GM21423 (cell line): Measurements from ENCODE around the gene ETV5.
"Not testable (repeated sequence)": the region's sequence is repeated elsewhere in the genome, so short reads cannot be mapped to it uniquely, and the experiment has no call there.

ENCODE experiments used
- ATAC-seq: cut with Tn5 transposase; IDR thresholded peaks from one replicate; pipeline ENCODE4 v1.9.1; 2021; ENCODE audit warnings: mild to moderate bottlenecking, moderate library complexity; ENCODE audit not compliant: unreplicated experiment

The ETV5 gene

DNA sequence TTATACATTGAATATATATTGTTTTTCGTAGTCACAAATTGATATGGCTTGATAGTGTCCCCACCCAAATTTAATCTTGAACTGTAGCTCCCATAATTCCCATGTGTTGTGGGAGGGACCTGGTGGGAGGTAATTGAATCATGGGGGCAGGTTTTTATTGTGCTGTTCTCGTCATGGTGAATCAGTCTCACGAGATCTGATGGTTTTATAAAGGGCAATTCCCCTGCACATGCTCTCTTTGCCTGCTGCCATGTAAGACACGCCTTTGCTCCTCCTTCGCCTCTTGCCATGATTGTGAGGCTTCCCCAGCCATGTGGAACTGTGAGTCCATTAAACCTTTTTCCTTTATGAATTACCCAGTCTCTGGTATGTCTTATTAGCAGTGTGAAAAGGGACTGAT lies 82.9 kb downstream of the ETV5 start:
- ATAC-seq: not testable (repeated sequence)

DNA sequence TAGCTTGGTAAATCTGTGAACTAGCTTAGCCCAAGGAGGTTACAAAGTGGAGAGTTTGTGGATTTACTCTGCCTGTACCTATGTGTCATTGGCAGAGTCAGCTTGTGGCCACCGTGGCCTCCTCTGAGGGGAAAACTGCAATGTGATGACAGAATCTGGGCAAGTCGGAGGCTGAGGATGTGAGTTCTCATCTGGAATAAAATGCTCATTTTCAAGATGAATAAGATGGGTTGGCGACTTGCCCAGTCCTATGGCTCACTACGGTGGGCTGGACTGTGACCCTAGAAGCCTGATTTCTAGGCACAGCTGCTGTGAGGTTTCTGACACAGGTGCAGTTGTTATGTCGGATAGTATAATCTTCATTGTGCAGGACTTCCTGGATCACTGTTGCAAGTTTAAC lies 83.7 kb downstream of the ETV5 start:
- ATAC-seq: no peak

DNA sequence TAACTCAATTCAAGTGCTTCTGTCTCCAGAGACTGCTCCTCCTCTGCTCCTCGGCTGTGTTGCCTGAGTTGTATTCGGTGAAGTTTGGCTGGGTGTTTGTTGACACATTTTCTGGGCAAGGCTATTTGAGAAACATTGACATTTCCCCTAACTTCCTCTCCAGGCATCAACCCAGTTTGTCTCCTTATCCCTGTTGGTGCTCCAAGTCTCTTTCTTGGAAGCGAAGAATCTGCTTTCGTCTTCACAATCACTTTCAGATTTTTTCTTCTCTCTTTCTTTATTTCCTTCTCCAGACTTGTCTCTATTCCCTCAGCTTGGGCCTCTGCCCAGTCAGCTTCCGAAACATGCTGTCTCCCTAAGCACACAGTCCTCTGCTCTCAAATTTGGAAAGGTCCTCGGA lies 84.7 kb downstream of the ETV5 start:
- no peak for ATAC-seq

DNA sequence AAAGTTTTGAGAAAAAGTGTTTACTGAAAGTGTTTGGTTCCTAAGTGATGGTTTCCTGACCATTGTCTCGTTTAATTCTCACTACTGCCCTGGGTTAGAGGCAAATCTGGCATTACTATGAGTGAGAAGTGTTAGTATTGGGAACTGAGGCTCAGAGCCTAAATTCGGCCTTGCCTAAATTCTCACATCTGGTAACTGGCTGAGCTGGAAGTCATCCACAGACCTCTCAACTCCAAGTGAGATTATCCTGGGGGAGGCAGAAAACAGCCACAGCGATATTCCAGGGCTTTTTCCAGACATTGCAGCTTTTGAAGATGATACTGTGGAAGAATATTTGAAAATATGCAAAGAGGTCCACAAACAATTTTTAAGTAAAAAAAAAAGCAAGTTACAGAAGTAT lies 86.0 kb downstream of the ETV5 start:
- no peak for ATAC-seq

DNA sequence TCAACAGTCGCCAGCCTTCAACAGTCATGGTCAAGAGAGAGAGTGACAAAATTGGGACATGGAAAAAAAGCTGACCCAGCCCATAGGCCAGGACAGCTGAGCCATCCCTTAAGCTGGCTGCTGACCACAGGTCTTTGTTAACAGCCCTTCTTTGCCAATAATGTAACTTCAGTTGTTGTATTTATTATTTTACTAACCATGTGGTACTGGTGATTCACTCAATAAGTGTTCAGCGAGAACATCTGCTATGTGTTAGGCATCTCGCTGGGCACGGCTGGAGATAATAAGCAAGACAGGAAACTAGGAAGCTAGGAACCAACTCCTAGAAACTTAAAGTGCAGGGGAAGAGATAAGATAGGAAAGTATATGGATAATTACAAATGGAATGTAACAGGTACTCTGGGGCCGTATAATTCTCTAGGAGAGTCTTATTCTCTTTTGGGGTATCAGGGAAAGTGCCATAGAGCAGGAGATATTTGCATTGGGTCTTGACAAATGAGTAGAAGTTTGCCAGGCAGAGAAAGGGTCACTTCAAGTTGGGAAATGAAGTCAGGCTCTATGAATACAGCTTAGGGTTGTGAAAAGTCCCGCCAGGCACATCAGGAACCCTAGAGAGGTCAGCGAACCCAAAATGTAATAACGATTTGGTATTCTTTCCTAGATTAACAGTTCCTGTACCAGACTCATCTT lies 87.1 kb downstream of the ETV5 start:
- no peak for ATAC-seq

DNA sequence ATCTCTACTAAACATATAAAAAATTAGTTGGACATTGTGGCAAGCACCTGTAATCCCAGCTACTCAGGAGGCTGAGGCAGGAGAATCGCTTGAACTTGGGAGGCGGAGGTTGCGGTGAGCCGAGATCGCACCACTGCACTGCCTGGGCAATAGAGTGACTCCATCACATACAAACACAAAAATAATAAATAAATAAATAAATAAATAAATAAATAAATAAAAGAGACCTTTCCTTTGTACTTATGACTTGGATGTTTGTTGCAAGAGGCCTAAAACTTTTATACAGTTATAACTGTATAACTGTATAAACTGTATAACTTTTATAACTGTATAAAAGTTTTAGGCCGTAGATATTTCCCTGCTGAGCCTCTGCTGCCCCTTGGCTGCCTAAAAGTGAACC lies 87.6 kb downstream of the ETV5 start:
- not testable (repeated sequence) for ATAC-seq

DNA sequence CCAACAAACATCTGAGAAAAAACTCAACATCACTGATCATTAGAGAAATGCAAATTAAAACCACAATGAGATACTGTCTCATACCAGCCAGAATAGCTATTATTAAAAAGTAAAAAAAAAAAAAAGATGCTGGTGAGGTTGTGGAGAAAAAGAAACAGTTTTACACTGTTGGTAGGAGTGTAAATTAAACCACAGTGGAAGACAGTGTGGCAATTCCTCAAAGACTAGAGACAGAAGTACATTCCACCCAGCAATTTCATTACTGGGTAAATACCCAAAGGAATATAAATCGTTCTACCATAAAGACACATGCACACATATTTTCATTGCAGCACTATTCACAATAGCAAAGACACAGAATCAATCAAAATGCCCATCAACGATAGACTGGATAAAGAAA lies 89.6 kb downstream of the ETV5 start:
- ATAC-seq: not testable (repeated sequence)

DNA sequence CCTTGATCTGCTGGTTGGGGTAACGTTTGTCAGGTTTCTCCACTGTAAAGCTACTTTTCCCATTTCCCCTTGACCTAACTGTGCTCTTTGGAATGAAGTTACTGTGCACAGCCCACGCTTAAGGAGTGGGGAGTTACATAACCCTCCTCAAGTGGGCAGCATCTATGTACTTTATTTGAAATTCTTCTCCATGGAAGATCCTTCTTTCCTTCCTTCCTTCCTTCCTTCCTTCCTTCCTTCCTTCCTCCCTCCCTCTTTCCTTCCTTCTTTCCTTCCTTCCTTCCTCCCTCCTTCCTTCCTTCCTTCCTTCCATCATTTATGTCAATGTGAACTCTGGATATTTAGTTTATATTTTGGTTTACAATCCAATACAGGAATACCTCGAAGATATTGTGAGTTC lies 94.0 kb downstream of the ETV5 start:
- ATAC-seq: no peak

DNA sequence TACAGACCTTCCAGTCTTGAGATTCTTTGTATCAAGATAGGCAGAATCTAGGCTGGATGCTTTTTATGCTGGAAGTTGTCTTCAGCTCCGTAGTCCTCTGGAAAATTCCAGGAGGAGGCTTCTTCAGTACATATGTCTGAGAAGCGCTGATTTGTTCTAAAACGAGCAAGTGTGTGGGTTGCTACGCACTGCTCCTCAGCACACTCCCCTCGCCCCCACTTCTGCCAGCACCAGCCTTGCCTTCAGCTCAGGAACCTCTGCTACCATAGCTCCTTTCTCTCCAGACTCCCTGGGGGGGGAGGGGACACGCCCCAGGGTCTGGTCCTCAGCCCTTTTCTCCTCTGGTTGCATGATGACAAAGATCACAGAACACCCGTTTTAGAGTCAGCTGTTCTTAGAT lies 95.6 kb downstream of the ETV5 start:
- no peak for ATAC-seq

DNA sequence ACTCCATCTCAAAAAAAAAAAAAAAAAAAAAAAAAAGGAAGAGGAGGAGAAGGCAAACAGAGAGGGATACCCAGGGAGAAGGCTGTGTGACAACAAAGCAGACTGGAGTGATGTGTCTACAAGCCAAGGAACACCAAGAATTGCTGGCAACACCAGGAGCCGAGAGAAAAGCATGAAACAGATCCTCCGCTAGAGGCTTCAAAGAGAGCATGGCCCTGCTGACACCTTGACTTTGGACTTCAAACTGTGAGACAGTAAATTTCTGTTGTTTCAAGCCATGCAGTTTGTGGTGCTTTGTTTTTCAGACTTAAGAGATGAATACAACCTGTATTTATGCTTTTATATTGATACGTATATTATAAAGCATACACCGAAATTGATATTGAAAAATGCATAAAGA lies 96.8 kb downstream of the ETV5 start:
- ATAC-seq: no peak

DNA sequence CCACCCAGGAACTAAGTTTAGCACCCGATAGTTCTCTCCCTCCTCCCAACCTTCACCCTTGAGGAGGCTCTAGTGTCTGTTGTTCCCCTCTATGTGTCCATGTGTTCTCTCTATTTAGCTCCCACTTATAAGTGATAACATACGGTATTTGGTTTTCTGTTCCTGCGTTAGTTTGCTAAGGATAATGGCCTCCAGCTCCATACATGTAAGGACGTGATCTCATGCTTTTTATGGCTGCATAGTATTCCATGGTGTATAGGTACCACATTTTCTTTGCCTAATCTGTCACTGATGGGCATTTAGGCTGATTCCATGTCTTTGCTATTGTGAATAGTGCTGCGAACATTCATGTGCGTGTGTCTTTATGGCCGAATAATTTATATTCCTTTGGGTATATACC lies 104.2 kb downstream of the ETV5 start:
- ATAC-seq: no peak

DNA sequence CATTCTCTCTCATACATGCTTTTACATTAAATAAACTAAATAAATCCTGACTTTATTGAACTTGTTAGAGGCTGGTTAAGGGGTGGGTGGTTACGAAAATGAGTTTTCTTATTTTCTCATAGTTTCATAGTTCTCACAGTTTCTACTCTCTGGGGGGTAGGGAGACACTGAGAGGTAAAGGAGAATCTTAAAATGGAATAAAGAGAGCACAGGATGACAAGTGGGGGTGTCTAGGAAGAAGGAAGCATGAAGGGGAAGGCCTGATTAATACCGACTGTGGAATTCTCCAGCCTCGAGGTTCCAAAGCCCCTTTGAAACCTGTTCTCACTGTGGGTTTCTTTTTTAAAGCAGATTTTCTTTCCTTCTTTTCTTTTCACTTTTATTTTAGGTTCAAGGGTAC lies 104.7 kb downstream of the ETV5 start:
- ATAC-seq: no peak

DNA sequence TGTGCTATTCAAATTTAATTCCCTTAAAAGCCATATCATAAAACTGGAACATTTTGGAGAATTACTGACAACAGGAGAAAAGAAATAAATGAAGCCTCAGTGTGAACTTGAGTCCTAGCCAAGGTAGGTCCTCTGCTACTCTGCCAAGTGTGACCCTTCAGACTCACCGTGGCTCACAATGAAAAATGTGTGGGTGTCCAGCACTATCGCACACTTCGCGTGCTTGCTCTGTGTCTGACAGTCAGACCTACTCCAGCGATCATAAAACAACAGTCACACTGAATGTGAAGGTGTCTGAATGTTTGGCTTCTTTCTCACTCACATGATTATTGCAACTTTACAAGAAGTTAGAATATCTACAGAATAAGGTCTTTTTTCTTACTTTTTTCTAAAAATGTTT lies 105.3 kb downstream of the ETV5 start:
- no peak for ATAC-seq

DNA sequence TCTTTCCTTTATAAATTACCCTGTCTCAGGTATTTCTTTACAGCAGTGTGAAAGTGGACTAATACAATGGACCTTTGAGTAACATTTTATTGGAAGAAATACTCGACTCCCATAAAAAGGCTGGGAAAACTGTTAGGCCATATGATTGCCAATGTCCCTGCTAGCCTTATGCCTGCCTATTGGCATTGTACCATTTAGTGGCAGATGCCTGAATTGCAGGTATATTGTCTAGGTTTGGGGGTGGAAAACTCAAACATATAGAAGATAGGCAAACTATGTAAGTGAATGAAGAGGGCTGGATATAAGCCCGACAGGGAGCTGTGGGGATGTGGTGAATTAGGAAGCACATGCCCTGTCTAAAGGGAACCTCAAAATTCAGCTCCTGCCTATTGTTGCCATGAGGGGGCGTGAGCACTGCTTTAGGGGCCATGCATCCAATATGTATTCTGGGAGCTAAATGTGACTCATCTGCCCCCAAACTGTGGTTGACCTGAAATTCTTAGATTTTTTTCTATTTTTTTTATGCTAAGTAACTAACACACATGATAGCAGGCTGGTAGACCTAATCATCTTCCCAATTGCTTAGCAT lies 105.9 kb downstream of the ETV5 start:
- ATAC-seq: no peak

DNA sequence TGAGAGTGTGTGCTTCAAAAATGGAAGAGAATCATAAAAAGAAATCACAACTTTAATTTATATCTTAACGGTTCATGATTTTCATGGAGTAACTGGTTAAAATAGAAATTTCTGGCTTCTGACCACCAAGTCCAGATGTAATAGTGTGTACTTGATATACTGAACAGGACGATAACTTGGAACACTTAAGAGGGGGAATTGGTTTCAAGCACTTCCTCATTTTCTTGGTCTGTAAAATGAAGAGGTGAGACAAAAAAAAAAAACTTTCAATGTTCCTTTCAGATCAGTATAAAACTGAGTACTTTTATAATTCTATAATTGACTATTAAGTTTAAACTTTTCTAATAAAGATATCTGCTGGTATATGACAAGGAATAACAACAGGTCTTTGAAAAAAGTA lies 107.0 kb downstream of the ETV5 start:
- no peak for ATAC-seq

DNA sequence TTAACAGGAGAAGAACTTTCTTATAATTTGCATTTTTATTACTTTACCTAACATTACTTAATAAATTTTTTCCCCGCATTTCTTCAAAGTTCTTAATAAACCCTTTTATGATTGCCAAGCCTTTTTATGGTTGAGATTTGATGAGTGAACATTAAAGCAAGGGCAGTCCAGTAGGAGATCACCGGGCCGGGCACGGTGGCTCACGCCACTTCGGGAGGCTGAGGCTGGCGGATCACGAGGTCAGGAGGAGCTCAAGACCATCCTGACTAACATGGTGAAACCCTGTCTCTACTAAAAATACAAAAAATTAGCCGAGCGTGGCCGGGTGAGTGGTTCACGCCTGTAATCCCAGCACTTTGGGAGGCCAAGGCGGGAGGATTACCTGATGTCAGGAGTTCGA lies 109.7 kb downstream of the ETV5 start:
- ATAC-seq: no peak

DNA sequence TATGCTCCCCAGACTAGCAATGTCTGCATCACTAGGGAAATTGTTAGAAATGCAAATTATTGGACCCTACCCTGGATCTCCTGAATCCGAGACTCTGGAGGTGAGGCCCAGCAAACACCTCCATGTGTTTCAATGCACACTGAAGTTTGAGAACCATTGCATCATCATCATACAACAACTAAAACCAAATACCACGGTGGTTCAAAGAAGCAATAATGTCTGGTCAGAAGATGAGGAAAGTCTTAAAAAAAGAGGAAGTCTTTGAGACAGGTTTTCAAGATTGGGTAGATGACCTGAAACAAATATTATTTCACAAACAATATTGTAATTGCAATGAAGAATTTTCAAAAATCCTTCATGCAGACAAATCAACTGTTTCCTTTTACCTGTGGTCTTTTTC lies 110.8 kb downstream of the ETV5 start:
- ATAC-seq: no peak

DNA sequence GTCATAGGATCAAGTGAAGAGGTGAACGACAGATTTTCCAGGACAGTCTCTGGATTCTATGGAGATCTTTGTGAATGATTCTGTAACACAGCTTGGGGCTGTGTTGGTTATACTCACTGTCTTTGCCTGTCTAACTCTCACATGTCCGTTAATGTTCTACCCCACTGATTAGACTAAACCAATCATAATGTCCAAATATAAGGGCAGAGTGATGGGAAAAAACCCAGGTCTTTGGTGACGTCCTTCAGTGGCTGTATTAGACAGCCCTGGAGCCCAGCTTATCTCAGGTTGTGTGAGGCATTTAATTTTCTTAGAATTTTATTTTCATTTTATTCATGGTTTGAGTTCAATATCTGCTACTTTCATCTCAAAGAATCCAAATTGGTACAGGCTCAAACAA lies 111.8 kb downstream of the ETV5 start:
- no peak for ATAC-seq
